ENCODE measurements around the gene SORBS1. TPM values are rescaled to one million over a fixed set of nuclear protein-coding genes. Genes with fewer than 3 reads are reported as not detected.

The SORBS1 gene
- total and polyA plus RNA-seq, 2 donors (not counting 3 experiments of a cell fraction or from before 2014, with no cell fraction given): 2.0 to 7.9 TPM

GRCh38 chr10:95321554-95322301, 239.4 kb downstream of the SORBS1 start:
- DNase-seq (ENCODE audit: low read depth, low spot score) (no peak), FAIRE-seq (no peak)
- ChIA-PET CTCF (no interaction called here), POLR2A (no interaction called here)
- H2AFZ ChIP-seq (ENCODE audit: low read depth, low read length): no peak overlapping the region
- TF ChIP-seq EZH2 (IDR thresholded peaks at IDR 0.05; ENCODE audit: borderline replicate concordance, low read depth, low read length, severe bottlenecking): no peak
- TF ChIP-seq GATA2 (IDR thresholded peaks at IDR 0.05; ENCODE audit: insufficient read depth, insufficient read length, low read depth, low read length): no peak
- H3K4me2 ChIP-seq (ENCODE audit: insufficient read depth, low read length): no peak overlapping the region
- no TSS peak for BruUV-seq (replicated peaks)
- no peaks in the 10 kb centered on the region for H3K9me3 ChIP-seq (replicated peaks; ENCODE audit: control insufficient read depth, insufficient read depth, low read length)
- intact Hi-C loops (cut with micrococcal nuclease): no loop called here
- no peaks in the 10 kb centered on the region for H3K4me1 ChIP-seq (ENCODE audit: control insufficient read depth, extremely low read depth, insufficient read depth, low read length)
- dilution Hi-C loops (cut with MboI; ENCODE audit: extremely low pct_ligation_motif_present, low sequenced_read_pairs): no loop called here
- H3K36me3 ChIP-seq (ENCODE audit: control insufficient read depth in 2 of 2, extremely low read depth in 1 of 2, insufficient read depth in 2 of 2, low read length in 2 of 2): no peaks in the 10 kb centered on the region
- H3K9ac ChIP-seq (replicated peaks; ENCODE audit: extremely low read depth, insufficient read depth, low read length): no peak overlapping the region
- no peaks in the 10 kb centered on the region for H4K20me1 ChIP-seq (replicated peaks; ENCODE audit: control insufficient read depth, extremely low read depth, insufficient read depth, low read length)
- H3K27ac ChIP-seq (ENCODE audit: insufficient read depth, low read depth, low read length): no peak overlapping the region
- H3K27me3 ChIP-seq (ENCODE audit: control insufficient read depth in 2 of 2, insufficient read depth in 2 of 2, low read length in 2 of 2): no peaks in the 10 kb centered on the region
- H3K9me1 ChIP-seq (replicated peaks; ENCODE audit: control insufficient read depth, extremely low read depth, insufficient read depth, low read length): no peaks in the 10 kb centered on the region
- H3K79me2 ChIP-seq (ENCODE audit: control insufficient read depth, insufficient read depth, low read length): no peaks in the 10 kb centered on the region
- H3K4me3 ChIP-seq (replicated peaks in 1 of 3; ENCODE audit: insufficient read depth in 1 of 3, low read depth in 1 of 3, low read length in 3 of 3): no peak overlapping the region

- Histone ChIP-seq H3K9ac (replicated peaks; ENCODE audit: extremely low read depth, insufficient read depth, low read length) (no peak overlapping the region), H3K4me2 (ENCODE audit: insufficient read depth, low read length) (no peak overlapping the region), H3K27me3 (ENCODE audit: control insufficient read depth in 2 of 2, insufficient read depth in 2 of 2, low read length in 2 of 2) (no peaks in the 10 kb centered on the region), H3K27ac (ENCODE audit: insufficient read depth, low read depth, low read length) (no peak overlapping the region), H3K9me3 (replicated peaks; ENCODE audit: control insufficient read depth, insufficient read depth, low read length) (no peaks in the 10 kb centered on the region), H2AFZ (ENCODE audit: low read depth, low read length) (no peak overlapping the region), H3K9me1 (replicated peaks; ENCODE audit: control insufficient read depth, extremely low read depth, insufficient read depth, low read length) (no peaks in the 10 kb centered on the region), H3K4me1 (ENCODE audit: control insufficient read depth, extremely low read depth, insufficient read depth, low read length) (no peaks in the 10 kb centered on the region), H4K20me1 (replicated peaks; ENCODE audit: control insufficient read depth, extremely low read depth, insufficient read depth, low read length) (no peaks in the 10 kb centered on the region), H3K79me2 (ENCODE audit: control insufficient read depth, insufficient read depth, low read length) (no peaks in the 10 kb centered on the region), H3K36me3 (ENCODE audit: control insufficient read depth in 2 of 2, extremely low read depth in 1 of 2, insufficient read depth in 2 of 2, low read length in 2 of 2) (no peaks in the 10 kb centered on the region), H3K4me3 (replicated peaks in 1 of 3; ENCODE audit: insufficient read depth in 1 of 3, low read depth in 1 of 3, low read length in 3 of 3) (no peak overlapping the region)
- no peak for DNase-seq (ENCODE audit: low read depth, low spot score)
- TF ChIP-seq EZH2 (IDR thresholded peaks at IDR 0.05; ENCODE audit: borderline replicate concordance, low read depth, low read length, severe bottlenecking) (no peak), MAX (IDR thresholded peaks at IDR 0.05; ENCODE audit: insufficient read depth, insufficient read length) (no peak), CTCF (IDR thresholded peaks at IDR 0.05; ENCODE audit: extremely low read depth in 1 of 2, insufficient read depth in 1 of 2, low read depth in 1 of 2, low read length in 2 of 2) (no peak), JUN (IDR thresholded peaks at IDR 0.05; ENCODE audit: borderline replicate concordance, insufficient read depth, insufficient read length, low read depth) (no peak), FOS (IDR thresholded peaks at IDR 0.05; ENCODE audit: borderline replicate concordance, insufficient read depth, low read length) (no peak), POLR2A (IDR thresholded peaks at IDR 0.05; ENCODE audit: low read depth, low read length) (no peak), GATA2 (IDR thresholded peaks at IDR 0.05; ENCODE audit: insufficient read depth, insufficient read length, low read depth, low read length) (no peak), MYC (IDR thresholded peaks at IDR 0.05; ENCODE audit: low read depth, low read length) (no peak), POLR2AphosphoS5 (IDR thresholded peaks at IDR 0.05; ENCODE audit: insufficient read depth, low read depth, low read length) (no peak)
- intact Hi-C loops (cut with micrococcal nuclease): no loop called here
- FAIRE-seq: no peak
- CTCF ChIA-PET: interaction anchor here (0.8 to 0.9 kb wide), 2 partner anchors 12 to 24 kb away, joined by 3 read pairs; no protein-coding TSS in a partner anchor
- no TSS peak for BruUV-seq (replicated peaks)
- POLR2A ChIA-PET: no interaction called here
- dilution Hi-C loops (cut with MboI; ENCODE audit: extremely low pct_ligation_motif_present, low sequenced_read_pairs): no loop called here
These were observed 241.9 kb downstream of the SORBS1 start for GRCh38 chr10:95319239-95319638.

Measured in endothelial cell of umbilical vein (primary cell).